Measurements from ENCODE around the gene PPP4R1. TPM values are rescaled to one million over a fixed set of nuclear protein-coding genes. Genes with fewer than 3 reads are reported as not detected.
"Not testable (repeated sequence)": the region's sequence is repeated elsewhere in the genome, so short reads cannot be mapped to it uniquely, and the experiment has no call there.

PPP4R1 gene, protein sequence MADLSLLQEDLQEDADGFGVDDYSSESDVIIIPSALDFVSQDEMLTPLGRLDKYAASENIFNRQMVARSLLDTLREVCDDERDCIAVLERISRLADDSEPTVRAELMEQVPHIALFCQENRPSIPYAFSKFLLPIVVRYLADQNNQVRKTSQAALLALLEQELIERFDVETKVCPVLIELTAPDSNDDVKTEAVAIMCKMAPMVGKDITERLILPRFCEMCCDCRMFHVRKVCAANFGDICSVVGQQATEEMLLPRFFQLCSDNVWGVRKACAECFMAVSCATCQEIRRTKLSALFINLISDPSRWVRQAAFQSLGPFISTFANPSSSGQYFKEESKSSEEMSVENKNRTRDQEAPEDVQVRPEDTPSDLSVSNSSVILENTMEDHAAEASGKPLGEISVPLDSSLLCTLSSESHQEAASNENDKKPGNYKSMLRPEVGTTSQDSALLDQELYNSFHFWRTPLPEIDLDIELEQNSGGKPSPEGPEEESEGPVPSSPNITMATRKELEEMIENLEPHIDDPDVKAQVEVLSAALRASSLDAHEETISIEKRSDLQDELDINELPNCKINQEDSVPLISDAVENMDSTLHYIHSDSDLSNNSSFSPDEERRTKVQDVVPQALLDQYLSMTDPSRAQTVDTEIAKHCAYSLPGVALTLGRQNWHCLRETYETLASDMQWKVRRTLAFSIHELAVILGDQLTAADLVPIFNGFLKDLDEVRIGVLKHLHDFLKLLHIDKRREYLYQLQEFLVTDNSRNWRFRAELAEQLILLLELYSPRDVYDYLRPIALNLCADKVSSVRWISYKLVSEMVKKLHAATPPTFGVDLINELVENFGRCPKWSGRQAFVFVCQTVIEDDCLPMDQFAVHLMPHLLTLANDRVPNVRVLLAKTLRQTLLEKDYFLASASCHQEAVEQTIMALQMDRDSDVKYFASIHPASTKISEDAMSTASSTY
- 156 TPM for total RNA-seq

DNA sequence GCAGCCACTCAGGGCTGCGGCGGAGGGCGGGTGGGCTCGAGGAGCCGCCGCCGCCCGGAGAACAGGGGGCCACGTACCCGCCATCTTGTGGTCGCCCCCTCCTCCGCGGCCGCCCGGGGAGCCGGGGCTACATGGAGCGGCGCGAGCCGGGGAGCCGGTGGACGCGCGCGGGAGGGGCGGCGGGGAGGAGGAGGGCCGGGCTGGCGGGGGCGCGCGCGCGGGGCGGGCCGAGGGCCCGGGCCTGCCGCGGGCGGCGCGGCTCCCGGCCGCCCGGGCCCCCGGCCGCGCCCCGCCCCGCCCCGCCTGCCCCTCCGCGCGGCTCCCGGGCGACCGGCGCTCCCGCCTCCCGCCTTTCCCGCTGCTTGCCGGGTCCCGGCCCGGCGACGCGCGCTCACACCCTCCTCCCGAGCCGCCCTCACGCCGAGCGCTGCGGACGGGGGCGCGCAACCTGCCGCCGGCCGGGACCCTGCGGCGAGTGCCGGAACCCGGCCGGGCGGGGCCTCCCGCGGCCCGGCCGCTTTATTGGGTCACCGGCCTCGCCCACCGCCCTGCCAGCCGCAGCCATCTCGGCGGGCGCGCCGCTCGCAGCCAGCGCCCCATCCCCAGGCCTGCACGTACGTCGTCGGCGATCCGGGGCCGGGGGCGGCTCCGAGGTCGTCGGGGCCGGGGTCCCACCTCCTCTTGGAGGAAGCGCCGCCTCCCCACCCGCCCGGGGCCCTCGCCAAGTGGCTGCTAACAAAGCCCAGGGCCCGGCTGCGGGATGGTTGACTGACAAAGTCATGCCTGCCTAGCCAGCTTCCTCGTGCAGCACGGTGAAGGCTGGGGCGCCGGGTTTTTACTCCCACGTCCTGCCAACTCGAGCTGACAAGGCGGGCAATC is at the start of gene PPP4R1:
Gene PPP4R1, minus strand, starts transcription at position 159 of the 879 bp plus-strand sequence. Its CDS starts 75 bp downstream, at position 84.
- DNase-seq (ENCODE audit: low spot score): peak; percentile 80

DNA sequence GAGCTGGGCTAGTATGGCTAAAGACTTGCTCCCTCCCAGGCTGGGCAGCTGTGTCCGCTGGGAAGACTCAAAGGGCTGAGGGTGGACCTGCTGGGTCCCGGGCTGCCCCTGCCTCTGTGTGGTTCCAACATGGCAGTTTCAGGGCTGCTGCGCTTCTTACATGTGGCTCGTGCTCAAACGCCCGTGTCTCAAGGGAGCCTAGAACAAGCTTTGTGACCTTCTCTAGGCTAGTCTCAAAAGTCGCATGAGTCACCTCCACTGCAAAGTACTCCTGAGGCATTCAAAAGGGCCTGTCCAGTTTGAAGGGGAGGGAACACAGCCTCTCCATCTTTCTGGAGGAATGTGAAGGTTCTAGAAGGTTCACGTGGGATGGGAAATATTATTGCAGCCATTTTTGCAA is 49.0 kb upstream of the PPP4R1 start:
- no peak for DNase-seq (ENCODE audit: low spot score)

DNA sequence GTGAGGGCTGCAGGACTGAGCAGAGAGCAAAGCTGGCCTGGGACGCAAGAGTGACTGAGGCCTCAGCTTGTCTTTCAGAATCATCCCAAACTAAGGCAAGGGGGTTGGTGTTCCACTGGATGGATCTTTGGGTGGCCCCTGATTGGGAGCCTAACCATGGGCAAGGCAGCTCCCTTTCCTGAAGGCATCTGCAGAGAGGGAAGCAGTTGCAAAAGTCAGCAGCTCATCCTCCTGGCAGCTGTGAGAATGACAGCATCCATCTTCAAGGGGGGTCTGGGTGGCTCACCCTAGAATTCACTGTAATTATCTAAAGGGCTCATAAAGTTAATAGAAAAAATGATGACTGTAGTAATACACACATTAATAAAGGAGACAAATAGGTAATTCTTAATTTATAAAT is 47.2 kb upstream of the PPP4R1 start:
- no peak for DNase-seq (ENCODE audit: low spot score)

DNA sequence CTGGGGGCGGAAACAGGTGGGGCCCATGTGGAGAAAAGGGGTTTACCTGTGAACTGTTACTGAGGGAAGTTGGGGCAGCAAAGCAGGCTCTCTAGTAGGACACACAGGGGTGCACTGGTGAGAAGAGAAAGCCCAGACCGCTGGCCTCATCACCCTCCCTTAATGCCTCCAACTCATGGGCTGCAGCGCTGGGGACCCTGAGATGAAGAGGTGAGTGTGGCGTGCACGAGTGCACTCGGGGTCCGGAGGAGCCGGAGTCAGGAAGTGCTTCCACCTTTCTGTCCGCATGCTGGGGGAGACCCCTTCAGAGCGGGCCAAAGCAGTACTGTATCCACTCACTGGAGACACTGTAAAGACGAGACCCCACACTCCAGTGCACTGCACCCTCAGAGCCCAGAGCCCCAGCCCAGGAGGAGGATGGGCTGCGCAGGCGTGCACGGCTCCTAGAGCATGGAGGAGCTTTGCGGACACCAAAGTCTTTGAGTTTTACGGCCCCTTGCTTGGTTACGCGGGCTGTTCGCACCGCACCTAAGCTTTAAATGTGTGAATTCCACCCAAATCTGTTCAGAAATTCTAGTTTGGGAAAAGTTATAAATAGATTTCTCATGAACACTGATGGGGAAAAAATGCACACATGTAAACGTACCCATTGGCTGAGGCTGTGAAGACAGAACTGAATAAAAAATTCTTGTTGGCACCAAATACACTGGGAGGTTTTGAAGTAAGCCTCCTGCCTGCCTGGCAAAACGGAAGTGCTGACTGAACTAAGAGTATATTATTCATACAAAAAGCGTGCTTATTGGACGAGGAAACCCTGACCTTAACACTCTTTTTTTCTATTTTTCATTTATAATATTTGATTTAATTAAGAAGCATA is 45.4 kb upstream of the PPP4R1 start:
- no peak for DNase-seq (ENCODE audit: low spot score)

DNA sequence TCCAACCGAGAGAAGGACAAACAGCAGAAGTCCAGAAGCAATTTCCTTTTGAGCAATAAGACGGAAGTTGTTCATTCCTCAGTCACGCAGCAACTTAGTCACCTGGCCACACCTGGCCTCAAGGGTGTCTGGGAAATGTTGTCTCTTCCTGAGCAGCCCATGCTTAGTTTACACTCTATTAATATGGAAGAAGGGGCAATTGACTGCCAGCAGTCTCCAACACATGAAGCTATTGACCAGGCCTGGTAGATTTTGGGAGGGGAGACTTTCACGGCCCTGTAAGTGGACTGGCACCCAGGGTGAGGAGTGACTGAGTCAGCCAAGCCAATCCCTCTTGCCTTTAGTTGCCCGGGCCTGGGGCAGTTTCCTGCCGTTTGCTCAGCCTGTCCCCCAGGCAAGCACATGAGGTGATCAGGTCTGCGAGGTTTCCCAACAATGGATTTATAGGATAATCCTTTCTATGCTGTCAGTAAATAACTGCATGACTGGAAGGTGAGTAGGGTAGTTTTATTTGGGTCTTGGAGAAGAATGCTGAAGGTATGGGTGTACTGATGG is 43.8 kb upstream of the PPP4R1 start:
- no peak for DNase-seq (ENCODE audit: low spot score)

DNA sequence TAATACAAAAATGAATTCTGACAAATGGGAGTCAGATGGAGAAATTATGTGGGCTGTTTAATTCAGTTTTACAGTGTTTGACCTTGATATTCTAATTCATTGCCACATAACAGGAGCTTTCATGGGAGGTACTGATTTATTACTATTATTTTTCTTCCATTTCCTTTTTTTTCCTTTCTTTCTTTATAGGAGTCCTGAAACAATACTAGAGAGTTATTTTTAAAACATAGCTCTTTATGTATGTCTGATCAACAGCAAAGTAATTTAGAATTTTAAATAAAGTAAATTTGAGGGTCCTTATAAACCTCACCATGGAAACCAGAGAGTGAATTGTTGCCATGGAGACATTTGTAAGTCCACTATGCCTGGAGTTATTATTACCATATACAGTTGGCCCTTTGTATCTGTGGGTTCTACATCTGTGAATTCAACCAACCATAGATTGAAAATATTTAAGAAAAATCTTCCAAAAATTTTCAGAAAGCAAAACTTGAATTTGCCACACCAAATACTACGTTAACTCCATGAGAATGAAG is 40.9 kb upstream of the PPP4R1 start:
- no peak for DNase-seq (ENCODE audit: low spot score)

DNA sequence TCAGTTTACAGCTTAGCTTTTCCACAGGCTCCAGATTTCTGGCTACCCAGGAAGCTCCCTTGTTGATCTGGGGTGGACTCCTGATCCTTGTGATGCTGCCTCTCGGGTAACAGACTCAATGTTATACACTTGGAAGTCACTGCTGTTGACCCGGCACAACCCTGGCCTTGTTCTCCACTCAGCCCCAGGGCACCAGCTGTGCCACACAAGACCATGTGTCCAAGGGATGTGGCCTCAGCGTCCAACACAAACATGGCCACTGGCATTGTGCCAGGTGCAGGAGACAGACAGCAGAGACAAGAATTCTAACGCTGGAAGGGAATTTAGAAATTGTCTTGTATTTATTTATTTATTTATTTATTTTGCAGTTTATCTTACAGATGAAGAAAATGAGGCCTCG is 39.0 kb upstream of the PPP4R1 start:
- no peak for DNase-seq (ENCODE audit: low spot score)

DNA sequence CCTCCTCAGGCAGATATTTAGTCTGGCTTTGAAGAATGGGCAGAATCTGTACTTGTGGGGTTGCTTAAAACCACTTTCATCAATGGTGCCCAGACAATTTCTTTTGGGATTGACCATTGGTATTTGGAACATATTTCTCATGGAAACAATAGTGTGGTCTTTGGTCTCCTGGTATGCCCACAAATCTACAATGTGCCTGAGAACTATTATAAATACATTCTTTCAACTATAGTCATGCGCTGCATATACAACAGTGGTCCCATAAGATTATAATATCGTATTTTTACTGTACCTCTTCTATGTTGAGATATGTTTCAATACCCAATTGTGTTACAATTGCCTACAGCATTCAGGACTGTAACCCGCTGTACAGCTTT is 34.8 kb upstream of the PPP4R1 start:
- no peak for DNase-seq (ENCODE audit: low spot score)

DNA sequence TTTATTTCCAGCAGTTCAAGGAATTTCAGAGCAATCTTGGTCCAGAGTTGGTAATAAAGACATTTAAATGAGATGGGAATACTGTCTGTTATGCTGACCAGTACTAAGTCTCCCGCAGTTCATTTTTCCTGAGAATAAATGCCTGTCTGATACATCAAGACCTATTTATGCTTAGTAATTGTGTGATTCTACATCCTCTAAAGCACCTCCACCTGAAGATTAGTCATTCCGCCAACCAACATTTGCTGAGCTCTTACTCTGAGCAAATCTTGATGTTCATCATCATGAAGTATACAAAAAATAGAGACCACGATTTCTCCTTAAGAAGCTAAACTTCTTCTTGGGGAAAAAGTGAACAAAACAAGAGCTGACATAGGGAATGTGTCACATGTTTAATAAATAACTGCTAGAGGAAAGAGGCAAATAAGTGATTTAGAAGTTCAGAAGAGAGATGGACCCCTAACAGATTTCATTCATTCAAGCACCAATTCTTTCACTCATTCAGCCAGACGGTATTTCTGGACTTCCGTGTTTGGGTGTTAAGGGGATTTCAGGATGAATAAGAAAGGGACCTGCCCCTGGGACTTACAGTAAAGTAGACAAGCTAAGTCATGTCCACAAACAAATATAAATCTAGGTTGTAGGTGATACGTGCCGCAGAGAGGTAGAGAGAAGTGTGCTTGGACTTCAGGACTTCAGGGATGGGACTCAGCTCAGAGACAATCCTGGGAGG is 34.2 kb upstream of the PPP4R1 start:
- no peak for DNase-seq (ENCODE audit: low spot score)

DNA sequence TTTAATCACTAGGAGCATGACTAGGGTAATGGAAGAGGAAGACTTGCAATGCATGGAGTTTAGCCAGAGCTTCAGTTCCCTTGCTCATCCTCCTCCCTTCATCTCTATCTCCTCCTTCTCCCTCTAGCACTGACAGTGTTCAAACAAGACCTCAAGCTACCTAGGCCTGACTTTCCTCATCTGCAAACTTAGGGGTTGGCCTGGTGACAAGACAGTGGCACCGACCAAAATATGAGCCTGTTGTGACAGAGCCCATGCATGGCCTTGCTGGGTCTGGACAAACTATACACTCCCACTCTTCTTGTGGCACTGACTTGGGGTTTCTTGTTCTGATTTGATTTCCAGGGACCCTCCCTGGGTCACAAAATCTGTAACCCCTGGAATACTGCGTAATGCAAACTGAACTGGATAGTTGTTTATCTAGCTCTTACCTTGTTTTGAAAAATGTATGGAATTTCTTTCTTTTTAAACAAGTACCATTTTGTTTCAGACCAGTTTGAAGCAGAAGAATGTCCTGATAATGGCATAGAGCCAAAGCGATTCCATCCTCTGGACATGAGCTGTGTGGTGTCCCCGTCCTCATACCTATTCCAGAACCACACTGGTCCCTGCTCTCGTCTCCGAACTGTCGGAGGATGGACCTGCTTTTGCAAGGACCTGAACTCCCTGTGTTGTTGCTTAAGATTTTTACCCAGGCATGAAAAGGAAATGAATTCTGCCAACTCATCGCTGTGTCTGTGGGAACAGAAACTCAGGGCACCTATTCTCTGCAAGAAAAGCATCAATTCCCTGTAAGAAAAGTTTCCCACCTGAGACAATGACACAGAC is 33.4 kb upstream of the PPP4R1 start:
- DNase-seq (ENCODE audit: low spot score): no peak

DNA sequence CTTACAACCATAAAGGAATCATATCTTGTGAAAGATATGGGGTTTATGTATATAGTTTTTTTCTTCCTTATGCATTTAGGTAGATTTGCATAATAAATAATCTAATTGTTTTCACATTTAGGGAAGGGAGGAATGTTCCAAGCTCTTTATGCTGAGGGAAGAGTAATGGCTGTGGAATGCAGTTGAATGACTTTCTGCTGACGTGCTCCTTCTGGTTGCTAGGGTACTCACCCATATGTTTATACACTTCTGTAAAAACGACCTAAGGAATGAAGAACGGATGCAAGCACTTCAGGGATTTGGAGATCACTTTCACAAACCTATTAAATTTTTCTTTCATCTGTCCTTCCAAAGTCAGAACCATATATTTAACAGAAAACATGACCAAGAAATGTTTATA is 29.2 kb upstream of the PPP4R1 start:
- no peak for DNase-seq (ENCODE audit: low spot score)

DNA sequence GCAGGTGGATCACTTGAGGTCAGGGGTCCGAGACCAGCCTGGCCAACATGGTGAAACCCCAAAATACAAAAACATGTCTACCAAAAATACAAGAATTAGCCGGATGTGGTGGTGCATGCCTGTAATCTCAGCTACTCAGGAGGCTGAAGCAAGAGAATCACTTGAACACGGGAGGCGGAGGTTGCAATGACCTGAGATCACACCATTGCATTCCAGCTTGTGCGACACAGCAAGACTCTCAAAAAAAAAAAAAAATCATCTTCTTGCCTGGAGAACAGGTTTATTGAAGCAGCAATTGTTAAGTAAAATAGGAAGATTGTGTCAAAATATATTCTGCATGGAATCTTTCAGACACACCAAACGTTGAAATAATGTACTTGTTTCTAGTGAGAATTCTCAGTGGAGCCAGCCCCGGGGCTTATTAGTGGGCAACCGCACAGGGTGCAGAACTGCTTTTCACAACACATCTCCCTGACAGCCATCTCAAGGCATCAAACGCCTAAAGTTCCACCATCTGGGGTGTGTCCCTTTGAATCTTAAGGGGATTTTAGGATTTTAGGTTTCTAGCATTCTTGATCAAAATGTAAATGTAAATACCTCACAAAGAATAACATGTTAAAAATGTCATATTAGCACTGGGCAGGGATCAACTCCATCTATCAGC is 28.6 kb upstream of the PPP4R1 start:
- no peak for DNase-seq (ENCODE audit: low spot score)

DNA sequence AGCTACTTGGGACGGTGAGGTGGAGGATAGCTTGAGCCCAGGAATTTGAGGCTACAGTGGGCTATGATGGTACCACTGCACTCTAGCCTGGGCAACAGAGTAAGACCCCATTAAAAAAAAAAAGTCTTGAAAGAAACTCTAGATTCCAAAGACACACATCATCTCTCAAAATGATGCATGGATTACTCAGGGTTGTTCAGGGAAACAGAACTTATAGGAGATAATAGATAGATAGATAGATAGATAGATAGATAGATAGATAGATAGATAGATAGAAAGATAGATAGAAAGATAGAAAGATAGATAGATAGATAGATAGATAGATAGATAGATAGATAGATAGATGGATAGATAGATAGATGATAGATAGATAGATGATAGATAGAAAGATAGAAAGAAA is 26.7 kb upstream of the PPP4R1 start:
- not testable (repeated sequence) for DNase-seq (ENCODE audit: low spot score)

DNA sequence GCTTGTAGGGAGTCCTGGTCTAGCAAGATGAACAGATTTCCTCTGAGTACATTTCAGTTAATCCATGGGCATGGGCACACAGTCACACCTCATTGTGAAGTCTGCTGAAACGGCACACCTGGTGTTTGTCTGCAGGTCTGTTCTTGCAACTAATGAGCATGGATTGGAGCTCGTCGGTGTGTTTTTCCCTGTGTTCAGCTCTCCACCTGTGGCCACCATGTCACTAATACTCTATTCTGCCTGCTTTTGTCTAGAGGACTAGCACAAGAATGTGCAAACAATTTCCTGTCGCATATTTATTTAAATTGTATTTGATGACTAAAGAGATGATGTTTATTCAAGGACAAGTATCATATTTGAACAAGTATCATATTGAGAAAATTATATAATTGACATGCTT is 24.5 kb upstream of the PPP4R1 start:
- no peak for DNase-seq (ENCODE audit: low spot score)

DNA sequence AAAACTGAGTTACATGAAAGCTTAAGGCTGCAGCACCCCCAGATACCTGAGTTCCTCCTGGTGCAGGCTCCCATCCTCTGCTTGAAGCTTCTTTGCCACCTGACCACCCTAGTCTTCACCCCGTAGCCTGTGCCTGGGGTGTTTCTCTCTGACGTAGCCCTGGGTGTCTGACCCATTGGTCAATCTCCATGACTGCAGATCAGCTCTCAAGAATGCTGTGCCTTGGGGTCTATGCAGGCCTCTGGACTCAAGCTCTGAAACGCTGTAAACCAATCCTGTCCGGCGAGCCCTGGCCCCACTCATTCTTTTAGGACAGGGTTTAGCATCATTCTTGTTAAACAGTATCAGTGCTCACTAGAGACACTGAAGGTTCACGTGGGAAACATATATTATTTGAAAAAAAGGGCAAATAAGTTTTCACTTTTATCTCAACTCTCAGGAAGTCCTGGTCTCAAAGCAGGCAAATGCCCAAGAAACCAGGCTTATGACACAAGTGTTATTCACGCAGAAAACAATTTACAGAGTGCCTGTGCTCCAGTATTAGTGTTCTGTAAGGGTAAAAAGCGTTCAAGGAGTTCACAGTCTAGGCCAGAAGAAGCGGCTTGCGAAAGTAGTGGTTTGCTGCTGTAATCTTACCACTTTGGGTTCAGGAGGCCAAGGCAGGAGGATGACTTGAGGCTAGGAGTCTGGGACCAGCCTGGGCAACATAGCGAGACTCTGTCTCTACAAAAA is 22.8 kb upstream of the PPP4R1 start:
- no peak for DNase-seq (ENCODE audit: low spot score)

DNA sequence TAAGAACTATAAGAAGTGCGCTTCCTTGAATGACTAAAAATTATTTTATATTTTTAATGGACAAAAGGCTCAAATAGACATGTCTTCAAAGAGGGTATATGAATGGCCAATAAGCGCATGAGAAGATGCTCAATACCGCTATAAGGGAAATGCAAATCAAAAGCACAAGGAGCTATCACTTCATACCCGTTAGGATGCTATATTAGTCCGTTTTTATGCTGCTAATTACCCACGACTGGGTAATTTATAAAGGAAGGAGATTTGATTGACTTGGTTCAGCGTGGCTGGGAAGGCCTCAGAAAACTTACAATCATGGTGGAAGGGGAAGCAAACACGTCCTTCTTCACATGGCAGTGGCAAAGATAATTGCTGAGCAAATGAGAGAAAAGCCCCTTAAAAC is 20.5 kb upstream of the PPP4R1 start:
- no peak for DNase-seq (ENCODE audit: low spot score)

DNA sequence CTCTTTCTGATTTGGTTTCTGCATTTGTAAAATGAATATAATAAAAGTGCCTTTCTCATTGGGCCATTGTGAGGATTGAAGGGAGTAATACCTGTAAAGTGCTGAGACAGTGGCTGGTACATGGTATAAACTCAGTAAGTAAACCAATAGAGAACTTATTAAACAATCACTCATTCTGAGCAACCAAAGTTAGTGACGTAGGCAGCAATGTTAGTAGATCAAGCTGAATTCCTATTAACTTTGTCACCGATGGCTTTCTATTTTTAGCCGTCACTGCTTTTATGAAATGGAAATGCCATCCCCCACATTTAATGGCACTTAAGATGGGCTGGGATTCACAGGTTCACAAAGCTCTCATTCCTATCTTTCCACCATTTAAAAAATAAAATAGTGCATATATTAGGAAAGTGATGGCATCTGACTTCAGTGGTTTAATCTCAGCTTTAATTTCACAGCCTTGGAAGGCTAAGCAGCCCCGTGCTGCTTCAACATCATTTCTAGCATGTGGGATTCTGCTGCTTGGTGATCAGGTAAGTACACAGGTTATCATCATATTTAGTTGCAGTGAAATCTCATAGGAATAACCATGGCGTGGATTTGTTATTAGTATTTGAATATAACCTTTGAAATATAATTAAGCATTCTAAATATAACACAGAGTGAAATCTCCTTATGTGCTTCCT is 17.6 kb upstream of the PPP4R1 start:
- DNase-seq (ENCODE audit: low spot score): no peak
